ENCODE data around the gene FNBP1.
"Not testable (repeated sequence)": the region's sequence is repeated elsewhere in the genome, so short reads cannot be mapped to it uniquely, and the experiment has no call there.

The FNBP1 gene

DNA sequence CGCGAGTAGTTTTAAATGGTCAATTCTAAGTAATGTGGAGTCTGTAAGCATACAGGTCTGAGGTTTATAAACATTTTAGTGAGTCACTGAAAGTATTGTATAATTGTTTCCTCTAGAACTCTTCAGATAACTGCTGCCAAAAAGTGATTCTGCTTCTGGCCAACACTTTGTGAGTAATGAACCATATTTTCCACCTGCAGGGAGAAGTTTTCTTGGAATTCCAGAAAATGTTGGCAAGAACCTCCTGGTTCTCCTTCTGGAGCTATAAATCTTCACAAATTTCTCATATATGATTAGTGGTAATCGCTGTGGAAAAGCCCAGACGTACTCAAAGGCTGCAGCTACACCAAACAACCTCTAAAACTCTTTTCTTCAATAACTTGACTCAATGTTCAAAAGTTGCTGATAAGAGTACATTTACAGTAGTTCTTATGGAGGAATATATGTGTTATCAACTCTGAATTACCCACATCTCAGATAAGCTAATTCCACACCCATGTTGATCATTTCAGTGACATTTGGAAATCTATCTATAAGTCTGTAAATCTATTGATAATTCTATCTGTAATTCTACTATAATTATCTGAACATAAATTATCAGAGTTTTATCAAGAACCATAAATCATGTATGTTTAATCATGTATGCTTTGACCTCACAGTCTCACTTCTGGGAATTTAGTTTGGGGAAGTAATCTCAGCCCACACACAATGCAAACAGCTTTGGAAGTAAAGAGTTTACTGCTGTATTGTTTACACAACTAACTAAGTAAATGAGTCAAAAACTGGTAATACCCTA, 74.1 kb downstream of the FNBP1 start:
- no peak overlapping the region for H3K4me3 ChIP-seq (ENCODE audit: low read length)
- no peak for DNase-seq (ENCODE audit: low read depth, low spot score)

- H3K4me3 ChIP-seq (ENCODE audit: low read length): no peak overlapping the region
- no peak for DNase-seq (ENCODE audit: low read depth, low spot score)
Observed at GRCh38 chr9:129964901-129965734, 77.9 kb downstream of the FNBP1 start.

- peak overlapping the region; percentile 41 for H3K4me3 ChIP-seq (ENCODE audit: low read length)
- DNase-seq (ENCODE audit: low read depth, low spot score): peak; percentile 82
Observed at GRCh38 chr9:129962889-129963703, 79.9 kb downstream of the FNBP1 start.

- peak overlapping the region; percentile 41 for H3K4me3 ChIP-seq (ENCODE audit: low read length)
- no peak for DNase-seq (ENCODE audit: low read depth, low spot score)
Observed at GRCh38 chr9:129962451-129962864, 80.5 kb downstream of the FNBP1 start.

DNA sequence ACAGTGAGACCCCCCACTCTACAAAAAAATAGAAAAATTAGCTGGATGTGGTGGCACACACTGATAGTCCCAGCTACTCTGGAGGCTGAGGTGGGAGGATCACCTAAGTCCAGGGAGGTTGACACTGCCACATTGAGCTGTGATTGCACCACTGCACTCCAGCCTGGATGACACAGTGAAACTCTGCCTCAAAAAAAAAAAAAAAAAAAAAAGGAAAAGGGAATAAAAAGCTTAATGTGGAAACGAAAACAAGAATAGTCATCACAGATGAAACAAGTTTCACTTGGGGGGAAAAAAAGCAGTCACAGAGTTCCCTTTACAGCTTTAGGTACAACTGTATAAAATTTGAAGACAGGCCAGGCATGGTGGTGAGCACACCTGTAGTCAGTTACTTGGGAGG, 84.2 kb downstream of the FNBP1 start:
- DNase-seq (ENCODE audit: low read depth, low spot score): no peak
- no peak overlapping the region for H3K4me3 ChIP-seq (ENCODE audit: low read length)

DNA sequence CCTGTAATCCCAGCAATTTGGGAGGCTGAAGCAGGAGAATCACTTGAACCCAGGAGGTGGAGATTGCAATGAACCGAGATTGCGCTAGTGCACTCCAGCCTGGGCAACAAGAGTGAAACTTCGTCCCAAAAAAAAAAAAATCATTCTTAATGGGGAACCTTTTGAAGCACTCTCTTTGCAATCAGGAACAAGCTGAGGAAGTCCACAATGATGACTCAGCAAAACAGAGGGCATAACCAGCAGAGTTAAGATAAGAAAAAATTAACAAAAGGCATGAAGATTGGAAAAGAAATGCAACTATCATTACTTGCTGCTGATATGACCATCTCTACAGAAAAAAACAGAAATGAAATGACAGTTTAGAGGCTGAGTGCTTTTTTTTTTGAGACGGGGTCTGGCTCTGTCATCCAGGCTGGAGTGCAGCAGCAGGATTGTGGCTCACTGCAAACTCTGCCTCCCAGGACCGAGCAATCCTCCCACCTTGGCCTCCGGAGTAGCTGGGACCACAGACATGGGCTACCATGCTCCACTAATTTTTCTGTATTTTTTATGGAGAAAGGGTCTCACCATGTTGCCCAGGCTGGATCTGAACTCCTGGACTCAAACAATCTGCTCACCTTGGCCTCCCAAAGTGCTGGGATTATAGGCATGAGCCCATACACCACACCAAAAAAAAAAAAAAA, 88.0 kb downstream of the FNBP1 start:
- no peak for DNase-seq (ENCODE audit: low read depth, low spot score)
- H3K4me3 ChIP-seq (ENCODE audit: low read length): no peak overlapping the region

DNA sequence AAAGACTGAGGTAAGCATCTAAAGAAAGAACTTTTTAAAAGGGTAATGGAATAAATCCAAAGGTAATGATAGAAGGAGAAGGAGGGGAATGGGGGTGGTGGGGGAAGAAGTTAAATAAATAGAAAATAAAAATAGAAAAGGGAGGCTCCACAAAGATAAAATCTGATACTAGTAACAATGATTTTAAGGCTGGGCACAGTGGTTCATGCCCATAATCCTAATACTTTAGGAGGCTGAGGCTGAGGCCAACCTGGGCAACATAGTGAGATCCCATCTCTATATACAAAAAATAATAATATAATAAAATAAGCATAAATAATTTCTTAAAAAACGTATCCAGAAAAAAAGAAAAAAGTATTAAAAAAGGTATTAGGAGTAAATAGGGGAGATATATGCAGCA, 89.3 kb downstream of the FNBP1 start:
- DNase-seq (ENCODE audit: low read depth, low spot score): no peak
- H3K4me3 ChIP-seq (ENCODE audit: low read length): no peak overlapping the region

GRCh38 chr9:129952337-129952736, 90.7 kb downstream of the FNBP1 start:
- no peak overlapping the region for H3K4me3 ChIP-seq (ENCODE audit: low read length)
- DNase-seq (ENCODE audit: low read depth, low spot score): no peak

GRCh38 chr9:129949821-129950220, 93.2 kb downstream of the FNBP1 start:
- no peak overlapping the region for H3K4me3 ChIP-seq (ENCODE audit: low read length)

DNA sequence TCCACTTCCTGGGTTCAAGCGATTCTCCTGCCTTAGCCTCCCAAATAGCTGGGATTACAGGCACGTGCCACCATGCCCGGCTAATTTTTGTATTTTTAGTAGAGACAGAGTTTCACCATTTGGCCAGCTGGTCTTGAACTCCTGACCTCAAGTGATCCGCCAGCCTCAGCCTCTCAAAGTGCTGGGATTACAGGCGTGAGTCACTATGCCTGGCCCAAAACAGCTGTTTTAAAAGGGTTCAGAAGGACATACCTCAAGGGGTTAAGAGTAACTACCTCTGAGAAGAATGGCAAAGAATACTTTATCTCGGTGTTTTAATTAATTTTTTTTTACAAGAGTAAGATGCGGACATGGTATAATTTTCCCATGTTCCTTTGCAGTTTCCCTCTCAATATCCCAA, 94.4 kb downstream of the FNBP1 start:
- not testable (repeated sequence) for DNase-seq (ENCODE audit: low read depth, low spot score); H3K4me3 ChIP-seq (ENCODE audit: low read length)

More at GRCh38 chr9:129949821-129950220, 93.2 kb downstream of the FNBP1 start:
- no peak for DNase-seq (ENCODE audit: low read depth, low spot score)

DNA sequence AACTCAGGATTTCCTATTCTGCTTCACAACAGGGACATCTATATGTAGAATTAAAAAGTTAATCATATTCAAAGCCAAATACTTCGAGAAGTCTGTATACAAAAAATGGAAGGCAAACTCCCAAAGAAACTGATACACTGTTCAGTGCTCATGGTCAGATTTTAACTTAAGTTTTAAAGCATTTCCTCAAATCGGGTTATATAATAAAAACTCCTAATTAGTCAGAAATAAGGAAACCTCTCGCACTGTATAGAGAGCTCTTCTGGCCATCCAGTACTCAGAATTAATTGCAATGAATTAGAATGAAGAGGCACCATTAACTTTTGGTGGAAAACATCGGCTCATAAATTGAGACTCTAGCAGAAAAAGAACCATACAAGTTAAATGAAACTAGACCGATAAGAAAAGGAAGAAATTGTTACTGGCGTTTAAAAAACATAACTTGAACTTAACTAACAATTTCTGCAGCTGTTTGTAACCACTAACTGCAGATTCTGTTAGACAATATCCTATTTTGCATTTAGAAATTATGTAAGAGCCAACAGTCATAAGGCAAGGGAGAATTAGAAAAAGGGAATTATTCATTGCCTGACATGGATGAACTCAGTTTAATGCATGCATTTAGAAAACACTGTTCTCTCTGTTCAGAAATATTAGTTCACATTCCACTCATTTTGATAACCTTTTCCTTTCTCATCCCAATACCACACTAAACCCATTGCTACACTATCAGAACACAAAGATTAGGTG, 96.6 kb downstream of the FNBP1 start:
- DNase-seq (ENCODE audit: low read depth, low spot score): peak; percentile 29
- no peak overlapping the region for H3K4me3 ChIP-seq (ENCODE audit: low read length)

- H3K4me3 ChIP-seq (ENCODE audit: low read length): peak overlapping the region; percentile 11
- DNase-seq (ENCODE audit: low read depth, low spot score): peak; percentile 60
Observed at GRCh38 chr9:129945314-129945713, 97.7 kb downstream of the FNBP1 start.

DNA sequence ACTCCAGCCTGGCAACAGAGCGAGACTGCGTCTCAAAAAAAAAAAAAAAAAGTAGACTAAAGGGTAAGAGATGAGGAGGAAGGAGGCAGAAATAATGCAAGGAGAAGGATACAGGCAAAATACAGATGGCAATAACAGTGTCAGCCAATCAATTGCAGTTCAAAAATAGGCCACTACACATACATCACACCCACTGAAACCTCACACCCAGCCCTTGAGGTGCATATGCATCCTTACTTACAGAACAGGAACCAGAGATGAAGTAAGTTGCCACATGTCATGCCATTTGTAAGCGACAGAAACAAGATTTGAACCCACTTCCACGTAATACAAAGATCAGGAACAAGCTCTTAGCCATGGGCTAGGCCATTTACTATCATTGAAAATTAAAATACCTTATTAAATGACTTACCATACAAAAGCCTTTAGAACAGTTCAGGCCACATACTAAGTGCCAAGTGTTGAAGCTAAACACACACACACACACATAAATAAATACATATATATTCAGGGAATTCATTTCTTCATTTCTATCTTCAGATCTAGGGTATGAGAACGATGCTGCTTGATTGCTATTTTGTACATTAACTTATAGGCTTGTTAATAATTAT, 98.4 kb downstream of the FNBP1 start:
- no peak overlapping the region for H3K4me3 ChIP-seq (ENCODE audit: low read length)
- peak; percentile 73 for DNase-seq (ENCODE audit: low read depth, low spot score)

- no peak overlapping the region for H3K4me3 ChIP-seq (ENCODE audit: low read length)
- DNase-seq (ENCODE audit: low read depth, low spot score): no peak
Observed at GRCh38 chr9:129939431-129939830, 103.6 kb downstream of the FNBP1 start.

DNA sequence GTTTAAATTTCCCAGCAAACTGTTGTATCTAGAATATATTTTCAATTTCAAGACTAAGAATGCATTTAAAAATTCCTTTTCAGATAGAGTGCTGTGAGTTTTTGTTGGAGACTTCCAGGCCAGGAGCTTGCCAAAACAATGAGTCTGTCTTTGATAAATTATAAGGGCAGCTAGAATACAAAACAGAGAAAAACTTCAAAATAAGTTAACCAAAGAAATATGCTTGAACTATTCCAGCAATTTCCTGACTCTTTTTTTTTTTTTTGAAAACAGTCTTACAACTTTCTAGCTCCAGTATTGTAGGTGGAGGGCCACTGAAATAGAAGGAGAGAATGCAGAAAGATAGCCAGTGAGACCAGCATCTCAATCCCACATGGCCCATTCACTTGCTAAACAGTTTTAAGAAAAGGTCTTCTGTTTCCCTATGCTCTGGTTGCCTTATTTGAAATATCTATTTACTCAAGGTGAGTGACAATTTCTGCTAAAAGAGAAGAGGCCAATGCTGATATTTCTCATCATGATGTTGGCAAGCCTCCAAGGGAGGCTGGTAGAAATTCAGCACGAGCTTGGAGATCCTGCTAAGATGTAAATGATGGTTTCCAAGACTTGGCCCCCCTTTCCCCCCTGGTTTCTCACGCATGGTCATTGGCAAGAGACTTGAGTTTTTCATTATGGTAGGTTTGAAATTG, 104.6 kb downstream of the FNBP1 start:
- DNase-seq (ENCODE audit: low read depth, low spot score): no peak
- no peak overlapping the region for H3K4me3 ChIP-seq (ENCODE audit: low read length)

DNA sequence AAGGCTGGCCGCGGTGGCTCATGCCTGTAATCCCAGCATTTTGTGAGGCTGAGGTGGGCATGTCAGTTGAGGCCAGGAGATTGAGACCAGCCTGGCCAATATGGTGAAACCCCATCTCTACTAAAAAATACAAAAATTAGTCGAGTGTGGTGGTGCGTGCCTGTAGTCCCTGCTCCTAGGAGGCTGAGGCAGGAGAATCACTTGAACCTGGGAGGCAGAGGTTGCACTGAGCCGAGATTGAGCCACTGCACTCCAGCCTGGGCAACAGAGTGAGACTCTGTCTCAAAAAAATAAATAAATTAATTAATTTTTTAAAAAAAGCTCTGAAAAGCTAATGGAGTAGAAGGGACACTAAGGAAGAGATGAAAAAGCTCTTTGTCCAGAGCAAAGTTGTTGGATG, 105.1 kb downstream of the FNBP1 start:
- not testable (repeated sequence) for H3K4me3 ChIP-seq (ENCODE audit: low read length); DNase-seq (ENCODE audit: low read depth, low spot score)

- no peak for DNase-seq (ENCODE audit: low read depth, low spot score)
Observed at GRCh38 chr9:129936222-129936621, 106.8 kb downstream of the FNBP1 start.

More at GRCh38 chr9:129936222-129936621, 106.8 kb downstream of the FNBP1 start:
- H3K4me3 ChIP-seq (ENCODE audit: low read length): no peak overlapping the region

Measured in Jurkat, Clone E6-1 (cell line).